Activated CD8-positive, alpha-beta memory T cell treated with anti-CD3 and anti-CD28 coated beads for 48 hours (primary cell): ENCODE measurements around the gene PARP3.
"Not testable (repeated sequence)": the region's sequence is repeated elsewhere in the genome, so short reads cannot be mapped to it uniquely, and the experiment has no call there.

ENCODE experiments used
- DNase-seq, 3 experiments: peaks; one replicate each; pipeline ENCODE4 v3.0.0-alpha.2; 2020; ENCODE audit warnings: low read depth in 2 of 3, low spot score in 2 of 3

The PARP3 gene

DNA sequence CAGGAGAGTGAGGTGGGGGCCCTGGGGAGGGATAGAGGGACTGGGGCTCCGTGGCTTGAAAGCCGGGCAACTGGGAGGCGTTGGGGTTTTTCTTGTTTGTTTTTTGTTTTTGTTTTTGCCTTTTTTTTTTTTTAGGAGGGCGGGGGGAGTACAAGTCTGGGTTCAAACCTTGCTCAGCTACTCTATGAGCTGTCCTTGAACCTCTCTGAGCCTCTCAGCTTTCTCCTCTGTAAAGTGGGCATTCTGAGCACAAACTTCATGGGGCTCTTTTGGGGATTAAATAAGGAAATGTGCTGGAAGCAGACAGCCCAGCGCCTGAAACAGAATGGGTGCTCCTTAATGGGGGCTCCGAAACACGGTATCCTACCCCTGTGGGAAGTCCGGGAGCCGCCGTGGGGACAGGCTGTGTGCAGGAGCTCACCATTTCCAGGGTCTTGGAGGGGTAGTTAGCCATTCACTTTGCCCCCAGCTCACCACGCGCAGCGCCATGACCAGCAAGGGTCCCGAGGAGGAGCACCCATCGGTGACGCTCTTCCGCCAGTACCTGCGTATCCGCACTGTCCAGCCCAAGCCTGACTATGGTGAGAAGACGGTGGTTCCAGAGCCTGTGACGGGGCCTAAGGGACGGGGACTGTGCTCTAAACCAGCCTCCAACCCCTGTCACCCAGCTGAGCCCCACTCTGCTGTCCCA is 41.6 kb downstream of the PARP3 start:
- DNase-seq, result no peak

- DNase-seq, result no peak
Observed at GRCh38 chr3:51984269-51984647, 42.1 kb downstream of the PARP3 start.

- no peak for DNase-seq
Observed at GRCh38 chr3:51985063-51985462, 42.9 kb downstream of the PARP3 start.

DNA sequence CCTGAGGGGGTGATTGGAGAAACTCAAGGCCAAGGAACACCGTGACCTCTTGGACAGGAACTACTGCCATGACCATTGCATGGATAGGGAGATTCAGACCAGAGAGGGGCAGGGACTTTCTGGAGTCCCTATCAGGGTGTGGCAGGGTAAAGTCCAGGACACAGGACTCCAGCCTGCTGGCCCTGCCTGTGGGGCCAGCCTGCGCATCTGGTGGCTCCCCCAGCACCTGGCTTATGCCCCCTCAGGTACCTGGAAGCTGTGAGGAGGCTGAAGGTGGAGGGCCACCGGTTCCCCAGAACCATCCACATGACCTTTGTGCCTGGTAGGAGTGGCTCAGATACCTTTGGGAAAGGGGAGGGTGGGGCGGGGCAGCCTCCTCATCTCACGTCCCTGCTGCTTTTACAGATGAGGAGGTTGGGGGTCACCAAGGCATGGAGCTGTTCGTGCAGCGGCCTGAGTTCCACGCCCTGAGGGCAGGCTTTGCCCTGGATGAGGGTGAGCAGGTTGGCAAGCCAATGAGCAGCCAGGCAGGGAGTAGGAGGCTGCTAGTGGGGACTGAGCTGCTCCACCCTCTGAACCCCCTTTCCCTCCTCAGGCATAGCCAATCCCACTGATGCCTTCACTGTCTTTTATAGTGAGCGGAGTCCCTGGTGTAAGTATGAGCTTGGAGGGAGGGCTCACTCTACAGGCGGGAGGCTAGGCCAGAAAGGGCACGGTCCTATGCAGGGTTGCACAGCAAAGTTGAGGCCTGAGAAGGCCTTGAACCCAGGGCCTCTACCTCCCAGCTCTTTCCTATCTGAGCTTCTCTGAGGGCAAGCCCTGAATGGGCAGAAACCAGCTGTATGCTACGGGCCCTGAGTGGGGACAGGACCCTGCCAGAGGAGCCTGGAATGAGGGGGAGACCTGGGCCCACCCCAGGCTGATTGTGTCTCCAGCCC is 44.1 kb downstream of the PARP3 start:
- DNase-seq, result no peak

GRCh38 chr3:51987568-51987967 is 45.4 kb downstream of the PARP3 start:
- no peak for DNase-seq

GRCh38 chr3:51988286-51989146 is 46.4 kb downstream of the PARP3 start:
- no peak for DNase-seq

- not testable (repeated sequence) for DNase-seq
Observed at GRCh38 chr3:51990501-51990971, 48.4 kb downstream of the PARP3 start.

DNA sequence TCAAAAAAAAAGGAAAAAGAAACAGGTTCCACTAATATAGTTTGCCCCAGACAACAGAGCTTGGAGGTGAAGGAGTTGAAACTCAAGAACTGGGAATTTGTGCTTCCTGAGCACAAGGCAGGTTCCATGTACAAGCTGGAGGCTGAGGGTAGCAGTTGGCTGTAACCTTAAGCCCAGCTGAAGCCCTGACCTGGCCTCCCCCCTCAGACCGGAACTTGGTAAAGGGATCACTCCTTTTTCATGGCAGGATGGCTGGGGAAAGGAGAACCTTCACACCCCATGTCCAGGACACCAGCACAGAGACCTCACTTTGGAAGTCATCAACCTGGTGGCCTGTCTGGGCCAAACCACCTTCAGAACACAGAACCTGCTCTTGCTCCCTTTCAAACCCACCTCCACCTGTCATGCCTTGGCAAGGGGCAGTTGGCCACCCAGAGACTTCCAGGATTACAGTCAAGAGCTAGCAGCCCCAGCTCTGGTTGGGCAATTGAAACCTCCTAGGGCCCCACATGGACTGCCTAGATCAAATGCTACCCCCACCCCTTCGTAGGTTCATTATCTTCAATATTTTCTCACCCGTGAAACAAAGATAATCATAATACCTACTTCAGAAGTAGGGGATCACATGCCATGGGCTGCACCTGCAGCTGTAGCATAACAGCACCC is 50.0 kb downstream of the PARP3 start:
- DNase-seq, result no peak

DNA sequence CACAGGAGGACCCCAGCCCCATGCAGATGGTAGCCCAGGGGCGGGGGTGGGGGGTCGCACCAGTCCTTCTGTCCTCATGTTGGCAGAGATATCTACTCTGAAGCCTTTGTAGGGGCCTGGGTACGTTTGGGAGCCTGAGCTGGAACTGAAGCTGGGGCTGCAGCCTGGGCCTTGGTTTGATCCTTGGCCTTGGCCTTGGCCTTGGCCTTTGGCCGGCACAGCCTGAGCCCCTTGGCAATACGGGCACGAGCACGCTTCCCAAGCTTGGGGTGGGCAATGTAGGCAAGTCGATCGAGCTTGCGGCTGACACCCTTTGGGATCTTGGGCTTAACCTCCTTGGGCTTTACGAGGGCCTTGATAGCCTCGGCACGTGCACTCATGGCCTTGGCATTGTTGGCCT is 51.5 kb downstream of the PARP3 start:
- DNase-seq, result not testable (repeated sequence)

DNA sequence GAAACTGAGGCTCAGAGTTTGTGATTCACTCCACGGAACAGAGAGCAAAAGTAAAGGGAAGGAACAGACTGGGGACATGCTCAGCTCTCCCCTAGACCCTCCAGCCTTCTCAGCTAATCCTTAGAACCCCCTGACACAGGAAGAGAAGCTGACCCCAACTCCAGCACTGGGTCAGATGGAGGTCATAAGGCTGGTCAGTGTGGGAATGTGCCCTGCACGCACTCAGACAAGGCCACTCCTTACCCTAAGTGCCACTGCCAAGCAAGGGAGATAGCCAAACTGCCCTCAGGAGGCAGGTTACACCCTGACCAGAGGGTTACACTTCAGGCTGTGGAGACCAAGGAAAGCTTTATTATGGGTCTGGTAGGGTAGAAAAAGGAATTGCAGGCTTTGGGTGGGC is 52.4 kb downstream of the PARP3 start:
- no peak for DNase-seq

DNA sequence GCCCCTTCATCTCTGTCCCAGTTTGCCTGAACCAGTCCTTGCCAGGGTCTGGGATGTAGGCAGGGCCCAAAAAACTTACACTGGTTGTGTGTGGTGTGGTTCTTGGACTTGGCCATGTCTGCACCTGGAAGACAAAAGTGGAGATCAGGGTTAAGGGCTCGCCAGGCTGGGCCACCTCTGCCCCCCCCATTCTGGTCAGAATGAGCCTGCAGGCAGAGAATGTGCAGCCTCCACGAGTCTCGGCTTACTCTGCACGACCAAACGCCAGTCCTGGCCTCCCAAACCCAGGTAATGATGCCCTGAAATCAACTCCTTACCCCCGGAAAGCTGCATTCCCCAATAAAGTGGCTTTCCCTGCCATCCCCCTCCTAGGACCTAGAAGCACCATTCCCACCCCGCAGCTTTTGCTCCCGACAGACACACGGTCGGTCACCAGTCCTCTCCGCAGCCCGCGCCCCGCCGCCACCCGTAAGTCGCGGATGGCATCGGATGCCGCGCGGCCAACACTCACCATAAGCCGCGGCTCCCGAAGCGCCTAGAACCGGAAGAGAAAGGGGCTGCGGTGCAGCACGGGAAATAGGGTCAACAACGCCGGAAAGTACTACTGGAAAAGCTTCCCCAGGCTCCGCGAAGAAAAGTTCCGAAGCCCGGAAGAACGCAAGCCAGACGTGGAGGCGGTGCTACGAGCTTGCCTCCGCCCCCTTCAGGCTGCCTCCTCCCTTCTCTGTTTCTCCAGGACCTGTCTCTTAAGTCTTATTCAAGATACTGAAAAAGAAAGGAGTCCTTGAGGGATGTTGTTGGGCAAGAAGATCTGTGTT is 53.4 kb downstream of the PARP3 start, which contains the start of gene RPL29:
RPL29 (minus strand) TSS at position 550 of the 818 bp plus-strand sequence; CDS start at position 116, 434 bp downstream.
- DNase-seq, result peak; percentile 64 to 80 (median 74)

- DNase-seq, result no peak
Observed at GRCh38 chr3:51997172-51997571, 55.0 kb downstream of the PARP3 start.

- DNase-seq, result no peak
Observed at GRCh38 chr3:51997935-51998596, 55.9 kb downstream of the PARP3 start.
